SK-N-MC (cell line): ENCODE data around the gene MMS19.
A peak's percentile ranks its signal among the peaks of the same experiment; 100 is the strongest.

Source experiments
- DNase-seq: peaks from one replicate; pipeline ENCODE4 v3.0.0-alpha.2; 2011; ENCODE audit warnings: low read depth, low spot score
- H3K27ac ChIP-seq: fragments of 200-600 bp; sonication (generic); 2 replicates; pipeline ENCODE4 v1.5.1; 2016; ENCODE audit warnings: mixed run types
- H3K36me3 ChIP-seq: fragments of 200-600 bp; sonication (generic); 2 replicates; pipeline ENCODE4 v1.6.1; 2017; ENCODE audit warnings: antibody characterized with exemption, low read length, mixed read lengths; ENCODE audit not compliant: insufficient read depth
- H3K4me3 ChIP-seq: fragments of 200-600 bp; sonication (generic); 2 replicates; pipeline ENCODE4 v1.5.1; 2016
- H3K9ac ChIP-seq: fragments of 200-600 bp; sonication (generic); 2 replicates; pipeline ENCODE4 v1.8.0; 2017; ENCODE audit warnings: mixed run types, mixed read lengths; ENCODE audit not compliant: insufficient read length
- H3K9me3 ChIP-seq: fragments of 200-600 bp; sonication (generic); 2 replicates; pipeline ENCODE4 v1.6.1; 2017; ENCODE audit warnings: low read depth, mild to moderate bottlenecking, antibody characterized with exemption, low read length, moderate library complexity, mixed read lengths
- EZH2 ChIP-seq: fragments of 200-600 bp; sonication (generic); IDR thresholded peaks from one replicate; pipeline ENCODE4 v1.6.1; 2017; ENCODE audit warnings: antibody characterized with exemption
- FOXP2 ChIP-seq: optimal IDR thresholded peaks from 2 replicates; pipeline ENCODE3; 2011; ENCODE audit warnings: mild to moderate bottlenecking, moderate library complexity; ENCODE audit not compliant: insufficient read depth; ENCODE audit errors: extremely low read length, control extremely low read depth
- POLR2AphosphoS5 ChIP-seq: IDR thresholded peaks from 2 replicates; pipeline ENCODE4 v1.6.1; 2012; ENCODE audit warnings: mild to moderate bottlenecking, low read depth, low read length, borderline replicate concordance

Gene MMS19

DNA sequence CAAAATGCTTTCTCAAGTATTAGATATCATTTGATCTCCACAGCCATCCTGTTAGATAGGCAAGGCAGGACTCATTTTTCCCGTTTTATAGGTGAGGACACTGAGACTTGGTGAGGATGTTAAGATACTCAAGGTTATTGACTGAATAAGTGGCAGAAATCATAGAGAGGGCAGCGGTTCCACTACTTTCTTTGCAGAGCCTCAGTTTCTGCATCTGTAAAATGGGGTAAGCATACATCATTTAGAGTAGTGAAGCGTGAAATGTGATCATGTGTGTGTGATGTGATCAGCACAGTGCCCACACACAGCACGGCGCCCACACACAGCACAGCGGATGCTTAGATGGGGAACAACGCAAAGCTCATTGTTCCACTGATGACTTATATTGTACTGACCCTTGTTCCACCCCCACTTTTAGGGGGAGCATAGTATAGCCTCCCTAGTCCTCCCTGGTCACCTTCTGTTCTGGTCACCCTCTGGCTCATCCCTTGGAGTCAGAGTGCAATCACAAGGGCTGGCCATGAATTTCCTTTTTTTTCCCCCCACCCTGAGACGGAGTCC lies 11.0 kb upstream of the MMS19 start:
- no peaks in the 10 kb centered on the region for H3K9me3 ChIP-seq
- H3K27ac ChIP-seq, result no peak overlapping the region
- H3K9ac ChIP-seq, result no peak overlapping the region
- TF ChIP-seq EZH2 (no peak), POLR2AphosphoS5 (no peak), FOXP2 (no peak)
- no peak overlapping the region for H3K4me3 ChIP-seq
- no peak for DNase-seq
- H3K36me3 ChIP-seq, result no peaks in the 10 kb centered on the region

DNA sequence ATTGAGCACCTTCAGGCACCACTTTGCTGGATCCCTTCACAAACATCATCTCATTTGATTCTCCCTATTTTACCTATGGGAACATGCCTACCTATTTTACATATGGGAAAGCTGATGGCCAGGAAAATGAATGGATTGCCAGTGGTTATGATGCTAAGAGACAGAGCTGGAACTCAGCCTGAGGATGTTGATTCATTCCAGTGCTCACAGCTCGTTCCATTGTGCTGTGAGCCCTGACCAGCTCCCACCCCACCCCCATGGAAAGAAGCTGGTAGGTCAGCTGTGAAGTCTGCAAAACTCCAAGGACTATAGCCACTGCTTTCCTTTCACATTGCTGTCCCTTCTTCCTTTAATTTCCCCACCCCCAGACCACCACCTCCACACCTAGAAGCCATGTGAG lies 10.1 kb upstream of the MMS19 start:
- H3K4me3 ChIP-seq, result no peak overlapping the region
- DNase-seq, result no peak
- no peak overlapping the region for H3K27ac ChIP-seq
- H3K9ac ChIP-seq, result no peak overlapping the region
- no peaks in the 10 kb centered on the region for H3K36me3 ChIP-seq
- no peak for TF ChIP-seq FOXP2
- TF ChIP-seq POLR2AphosphoS5, result no peak
- no peak for TF ChIP-seq EZH2
- H3K9me3 ChIP-seq, result no peaks in the 10 kb centered on the region

DNA sequence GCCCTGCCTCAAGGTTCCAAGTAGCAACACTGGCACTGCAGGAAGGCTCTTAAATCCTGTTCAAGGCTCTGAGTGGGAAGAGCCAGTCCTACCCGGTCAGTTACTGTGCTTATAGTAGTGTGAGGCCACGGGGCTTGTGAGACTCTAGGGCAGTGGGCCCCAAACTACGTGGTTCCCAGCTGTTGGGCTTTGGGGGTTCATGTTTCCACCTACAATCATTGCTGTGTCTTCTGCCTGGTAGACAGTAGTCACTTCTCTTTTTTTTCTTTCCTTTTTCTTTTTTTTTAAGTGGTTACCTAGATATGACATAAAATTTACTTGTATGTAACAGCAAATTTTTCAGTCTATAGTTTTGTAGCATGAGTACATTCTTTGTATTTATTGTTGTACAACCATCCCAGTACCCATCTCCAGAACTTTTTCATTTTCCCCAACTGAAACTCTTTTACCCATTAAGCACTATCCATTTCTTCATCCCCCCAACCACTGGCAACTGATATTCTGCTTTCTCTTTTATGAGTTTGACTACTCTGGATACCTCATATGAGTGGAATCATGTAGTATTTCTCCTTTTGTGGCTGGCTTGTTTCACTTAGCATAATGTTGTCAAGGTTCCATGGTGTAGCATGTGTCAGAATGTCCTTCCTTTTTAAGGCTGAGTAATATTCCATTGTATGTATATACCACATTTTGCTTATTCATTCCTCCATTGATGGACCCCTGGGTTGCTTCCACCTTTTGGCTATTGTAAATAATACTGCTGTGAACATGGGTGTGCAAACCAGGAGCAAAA lies 8.2 kb upstream of the MMS19 start:
- Histone ChIP-seq H3K9ac (no peak overlapping the region), H3K36me3 (no peaks in the 10 kb centered on the region)

DNA sequence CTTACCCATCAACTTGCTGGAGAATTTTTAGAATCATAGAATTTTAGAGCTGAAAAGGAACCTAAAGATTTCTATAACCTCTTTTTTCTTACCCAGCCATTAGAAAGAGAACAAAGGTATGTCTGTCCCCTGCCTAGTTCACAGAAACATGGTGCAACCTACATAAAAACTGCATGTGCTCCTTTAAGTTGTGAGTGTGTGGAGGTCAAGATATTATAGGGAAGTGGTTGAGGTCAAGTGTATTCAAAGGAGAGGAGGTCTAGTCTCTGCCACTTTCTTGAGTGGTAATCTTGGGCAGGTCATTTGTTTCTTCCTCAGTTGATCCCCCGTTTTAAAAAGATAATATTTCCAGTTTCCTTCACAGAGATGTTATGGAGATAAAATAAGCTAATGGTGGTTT lies 6.9 kb upstream of the MMS19 start:
- H3K9me3 ChIP-seq, result no peaks in the 10 kb centered on the region
- H3K4me3 ChIP-seq, result no peak overlapping the region
- DNase-seq, result no peak
- no peak for TF ChIP-seq POLR2AphosphoS5
- no peak for TF ChIP-seq FOXP2
- no peak for TF ChIP-seq EZH2
- no peak overlapping the region for H3K27ac ChIP-seq
- H3K36me3 ChIP-seq, result no peaks in the 10 kb centered on the region
- H3K9ac ChIP-seq, result no peak overlapping the region

More for the DNA sequence above, 8.2 kb upstream of the MMS19 start:
- DNase-seq, result no peak
- no peak overlapping the region for H3K27ac ChIP-seq
- no peak overlapping the region for H3K4me3 ChIP-seq
- no peaks in the 10 kb centered on the region for H3K9me3 ChIP-seq
- no peak for TF ChIP-seq EZH2
- no peak for TF ChIP-seq POLR2AphosphoS5
- no peak for TF ChIP-seq FOXP2

DNA sequence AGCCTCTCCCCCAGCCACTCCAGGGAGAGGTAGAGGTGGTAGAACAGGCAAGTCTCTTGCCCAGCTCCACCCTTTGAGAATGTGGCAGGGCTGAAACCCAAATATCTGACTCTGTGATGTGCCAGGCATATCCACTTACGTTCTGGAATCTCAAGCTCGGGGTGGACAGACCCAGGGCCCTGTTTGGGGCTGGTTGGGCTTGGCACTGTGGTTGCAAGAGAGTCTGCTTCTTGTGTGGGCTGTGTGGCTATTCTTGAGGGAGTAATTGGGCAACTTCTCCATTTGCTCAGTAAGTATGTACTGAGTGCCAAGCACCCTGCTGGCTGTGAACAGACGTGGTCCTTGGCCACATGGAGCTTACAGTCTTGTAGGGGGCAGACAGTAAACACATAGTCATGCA lies 5.2 kb upstream of the MMS19 start:
- H3K27ac ChIP-seq, result no peak overlapping the region
- H3K9ac ChIP-seq, result no peak overlapping the region
- H3K36me3 ChIP-seq, result no peaks in the 10 kb centered on the region
- no peak overlapping the region for H3K4me3 ChIP-seq
- H3K9me3 ChIP-seq, result no peaks in the 10 kb centered on the region
- DNase-seq, result no peak
- no peak for TF ChIP-seq POLR2AphosphoS5
- TF ChIP-seq EZH2, result no peak
- no peak for TF ChIP-seq FOXP2

DNA sequence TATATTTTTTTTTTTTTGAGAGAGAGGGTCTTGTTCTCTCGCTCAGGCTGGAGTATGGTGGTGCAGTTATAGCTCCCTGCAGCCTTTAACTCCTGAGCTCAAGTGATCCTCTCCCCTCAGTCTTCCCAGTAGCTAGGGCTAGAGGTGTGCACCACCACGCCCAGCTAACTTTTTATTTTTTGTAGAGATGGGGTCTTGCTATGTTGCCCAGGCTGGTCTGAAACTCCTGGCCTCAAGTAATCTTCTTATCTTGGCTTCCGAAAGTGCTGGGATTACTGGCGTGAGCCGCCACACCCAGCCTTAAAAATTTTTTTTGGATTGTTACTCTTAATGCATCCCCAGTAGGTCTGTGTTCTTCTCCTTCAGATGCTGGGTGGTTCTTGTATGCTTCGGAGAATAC lies 4.7 kb upstream of the MMS19 start:
- Histone ChIP-seq H3K27ac (no peak overlapping the region), H3K4me3 (no peak overlapping the region)
- DNase-seq, result no peak

DNA sequence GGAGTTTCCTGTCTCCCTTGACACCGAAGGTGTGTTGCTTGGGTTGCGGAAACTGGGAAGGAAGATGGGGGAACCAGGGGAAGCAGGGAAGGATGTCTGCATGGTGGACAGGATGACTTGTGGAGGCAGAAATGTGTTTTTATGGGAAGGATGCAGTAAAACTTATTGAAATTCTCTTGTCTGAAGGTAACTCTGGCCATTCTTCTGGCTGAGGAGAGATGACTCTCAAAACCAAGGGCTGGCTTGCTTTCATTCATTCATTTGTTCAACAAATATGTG lies 2.0 kb upstream of the MMS19 start:
- DNase-seq, result no peak
- no peaks in the 10 kb centered on the region for H3K36me3 ChIP-seq
- no peak overlapping the region for H3K9ac ChIP-seq
- no peaks in the 10 kb centered on the region for H3K9me3 ChIP-seq
- no peak overlapping the region for H3K27ac ChIP-seq
- TF ChIP-seq FOXP2 (no peak), POLR2AphosphoS5 (no peak), EZH2 (no peak)
- no peak overlapping the region for H3K4me3 ChIP-seq

More for the DNA sequence above, 4.7 kb upstream of the MMS19 start:
- no peak overlapping the region for H3K9ac ChIP-seq
- TF ChIP-seq FOXP2 (no peak), POLR2AphosphoS5 (no peak), EZH2 (no peak)
- H3K9me3 ChIP-seq, result no peaks in the 10 kb centered on the region
- H3K36me3 ChIP-seq, result no peaks in the 10 kb centered on the region

DNA sequence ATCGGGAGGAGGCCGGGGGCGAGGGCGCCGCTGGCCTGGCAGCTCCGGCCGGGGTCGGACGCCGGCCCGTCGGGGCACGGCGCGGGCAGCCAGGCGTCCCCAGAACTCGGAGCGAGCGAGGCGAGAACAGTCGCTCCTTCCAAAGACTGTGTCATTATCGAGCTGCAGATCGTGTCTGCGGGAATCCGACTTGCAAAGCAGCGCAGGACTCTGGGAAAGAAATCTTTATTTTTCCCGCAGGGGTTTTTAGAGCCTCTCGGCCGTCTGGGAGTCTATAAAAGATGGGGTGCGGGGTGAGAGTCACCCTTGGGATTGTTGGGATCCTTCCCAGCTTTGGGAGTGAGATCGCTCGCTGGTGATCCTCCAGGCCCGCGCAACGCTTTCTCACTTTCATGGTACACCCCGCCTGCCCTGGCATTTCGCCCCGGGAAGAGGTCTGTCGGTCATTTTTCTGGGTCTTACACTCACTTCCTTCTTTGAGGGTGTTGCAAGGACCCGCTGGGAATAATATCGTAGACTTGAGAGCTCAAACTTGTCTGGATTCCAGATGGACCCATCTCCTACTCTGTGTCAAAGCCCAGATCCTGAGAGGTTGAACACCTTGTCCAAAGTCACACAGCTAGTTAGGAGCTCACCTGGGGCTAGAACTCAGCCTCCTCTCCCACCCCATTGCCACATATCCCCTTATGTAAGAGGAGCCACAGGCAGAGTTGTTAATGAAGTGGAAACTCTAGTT lies 1.5 kb upstream of the MMS19 start:
- no peak for DNase-seq
- H3K9ac ChIP-seq, result peak overlapping the region; percentile 15
- no peaks in the 10 kb centered on the region for H3K9me3 ChIP-seq
- H3K36me3 ChIP-seq, result no peaks in the 10 kb centered on the region
- TF ChIP-seq FOXP2 (no peak), EZH2 (no peak), POLR2AphosphoS5 (no peak)
- peak overlapping the region; percentile 78 for H3K4me3 ChIP-seq
- no peak overlapping the region for H3K27ac ChIP-seq
